ENCODE measurements around the gene ZNRF1. TPM values are rescaled to one million over a fixed set of nuclear protein-coding genes. Genes with fewer than 3 reads are reported as not detected.
"Not testable (repeated sequence)": the region's sequence is repeated elsewhere in the genome, so short reads cannot be mapped to it uniquely, and the experiment has no call there.

The ZNRF1 gene
- total RNA-seq, 2 donors from 2014 or later, result 9.3 to 21.4 TPM

- peaks cover 14% of the 10 kb centered on the region for H3K4me1 ChIP-seq
Observed at GRCh38 chr16:75089486-75090202, 90.8 kb downstream of the ZNRF1 start.

DNA sequence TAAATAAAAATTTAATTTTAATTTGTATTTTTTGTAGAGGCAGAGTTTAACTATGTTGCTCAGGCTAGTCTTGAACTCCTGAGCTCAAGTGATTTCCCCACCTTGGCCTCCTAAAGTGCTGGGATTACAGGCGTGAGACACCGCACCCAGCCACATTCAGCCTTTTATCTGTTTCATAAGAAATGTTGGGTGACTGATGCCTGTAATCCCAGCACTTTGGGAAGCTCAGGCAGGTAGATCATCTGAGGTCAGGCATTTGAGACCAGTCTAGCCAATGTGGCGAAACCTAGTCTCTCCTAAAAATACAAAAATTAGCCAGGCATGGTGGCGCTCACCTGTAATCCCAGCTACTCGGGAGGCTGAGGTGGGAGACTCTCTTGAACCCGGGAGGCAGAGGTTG lies 92.1 kb downstream of the ZNRF1 start:
- WGBS, 2 donors, result 92 to 96% methylated on average over 6 of the region's 6 CpGs

More at GRCh38 chr16:75089486-75090202, 90.8 kb downstream of the ZNRF1 start:
- DNase-seq (no peak), ATAC-seq (no peak)
- Histone ChIP-seq H3K27me3 (no peaks in the 10 kb centered on the region), H3K36me3 (replicated peaks in 1 of 2; ENCODE audit: insufficient read depth in 1 of 2, low read depth in 2 of 2) (no peaks in the 10 kb centered on the region), H3K9me3 (no peaks in the 10 kb centered on the region), H3K27ac (no peak overlapping the region), H3K4me3 (no peak overlapping the region)
- no peak for TF ChIP-seq POLR2A (IDR thresholded peaks at IDR 0.05)
- TF ChIP-seq, protein P1, sequence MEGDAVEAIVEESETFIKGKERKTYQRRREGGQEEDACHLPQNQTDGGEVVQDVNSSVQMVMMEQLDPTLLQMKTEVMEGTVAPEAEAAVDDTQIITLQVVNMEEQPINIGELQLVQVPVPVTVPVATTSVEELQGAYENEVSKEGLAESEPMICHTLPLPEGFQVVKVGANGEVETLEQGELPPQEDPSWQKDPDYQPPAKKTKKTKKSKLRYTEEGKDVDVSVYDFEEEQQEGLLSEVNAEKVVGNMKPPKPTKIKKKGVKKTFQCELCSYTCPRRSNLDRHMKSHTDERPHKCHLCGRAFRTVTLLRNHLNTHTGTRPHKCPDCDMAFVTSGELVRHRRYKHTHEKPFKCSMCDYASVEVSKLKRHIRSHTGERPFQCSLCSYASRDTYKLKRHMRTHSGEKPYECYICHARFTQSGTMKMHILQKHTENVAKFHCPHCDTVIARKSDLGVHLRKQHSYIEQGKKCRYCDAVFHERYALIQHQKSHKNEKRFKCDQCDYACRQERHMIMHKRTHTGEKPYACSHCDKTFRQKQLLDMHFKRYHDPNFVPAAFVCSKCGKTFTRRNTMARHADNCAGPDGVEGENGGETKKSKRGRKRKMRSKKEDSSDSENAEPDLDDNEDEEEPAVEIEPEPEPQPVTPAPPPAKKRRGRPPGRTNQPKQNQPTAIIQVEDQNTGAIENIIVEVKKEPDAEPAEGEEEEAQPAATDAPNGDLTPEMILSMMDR (IDR thresholded peaks at IDR 0.05), result no peak
- intact Hi-C loops (cut with DNase I), result no loop called here
- 69 to 98% methylated on average over 6 of the region's 6 CpGs for WGBS, 2 donors

DNA sequence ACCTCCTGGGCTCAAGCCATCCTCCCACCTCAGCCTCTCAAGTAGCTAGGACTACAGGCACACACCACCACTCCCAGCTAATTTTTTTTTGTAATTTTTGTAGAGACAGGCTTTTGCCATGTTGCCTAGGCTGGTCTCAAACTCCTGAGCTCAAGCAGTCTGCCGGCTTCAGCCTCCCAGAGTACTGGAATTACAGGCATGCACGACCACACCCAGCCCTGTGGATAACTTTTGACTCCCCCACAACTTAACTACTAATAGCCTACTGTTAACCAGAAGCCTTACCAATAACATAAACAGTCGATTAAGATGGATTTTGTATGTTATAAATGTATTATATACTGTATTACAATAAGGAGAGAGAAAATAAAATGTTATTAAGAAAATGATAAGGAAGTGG lies 92.8 kb downstream of the ZNRF1 start:
- ATAC-seq; H3K4me3 ChIP-seq; H3K9me3 ChIP-seq; H3K27ac ChIP-seq; intact Hi-C loops (cut with DNase I); DNase-seq; H3K36me3 ChIP-seq (replicated peaks in 1 of 2; ENCODE audit: insufficient read depth in 1 of 2, low read depth in 2 of 2); H3K27me3 ChIP-seq: not testable (repeated sequence)
- H3K4me1 ChIP-seq, result peaks cover 23% of the 10 kb centered on the region
- WGBS, 2 donors, result 75 to 76% methylated on average over 3 of the region's 3 CpGs

More for the DNA sequence above, 92.1 kb downstream of the ZNRF1 start:
- H3K9me3 ChIP-seq; H3K4me3 ChIP-seq; H3K27ac ChIP-seq; intact Hi-C loops (cut with DNase I); DNase-seq; H3K27me3 ChIP-seq; H3K36me3 ChIP-seq (replicated peaks in 1 of 2; ENCODE audit: insufficient read depth in 1 of 2, low read depth in 2 of 2); ATAC-seq: not testable (repeated sequence)
- H3K4me1 ChIP-seq, result peaks cover 15% of the 10 kb centered on the region

DNA sequence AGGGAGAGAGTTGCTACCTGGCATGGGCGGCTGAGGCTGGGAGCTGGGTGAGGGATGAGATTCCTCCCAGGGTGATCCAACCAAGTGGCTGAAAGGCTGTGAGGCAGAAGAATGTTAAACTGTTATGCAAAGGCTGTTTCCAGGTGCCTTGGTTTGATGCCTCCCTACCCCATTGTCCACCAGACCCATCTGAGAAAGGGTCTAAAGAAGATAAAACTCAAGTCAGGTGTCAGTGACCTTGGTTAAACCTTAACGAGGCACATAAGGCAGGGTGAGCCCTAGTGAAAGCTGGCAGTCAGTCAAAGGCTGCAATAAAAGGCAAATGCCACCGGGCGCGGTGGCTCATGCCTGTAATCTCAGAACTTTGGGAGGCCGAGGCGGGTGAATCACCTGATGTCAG lies 94.0 kb downstream of the ZNRF1 start:
- H3K9me3 ChIP-seq, result no peaks in the 10 kb centered on the region
- DNase-seq (peak in 3 of 4 donors; percentile 48 to 53 (median 49)), ATAC-seq (no peak)
- no peaks in the 10 kb centered on the region for H3K27me3 ChIP-seq
- no peaks in the 10 kb centered on the region for H3K36me3 ChIP-seq (replicated peaks in 1 of 2; ENCODE audit: insufficient read depth in 1 of 2, low read depth in 2 of 2)
- WGBS, 2 donors, result 26 to 40% methylated on average over 7 of the region's 7 CpGs
- peaks cover 34% of the 10 kb centered on the region for H3K4me1 ChIP-seq
- no peak overlapping the region for H3K4me3 ChIP-seq
- TF ChIP-seq, protein P1 (IDR thresholded peaks at IDR 0.05), result no peak
- no peak for TF ChIP-seq POLR2A (IDR thresholded peaks at IDR 0.05)
- H3K27ac ChIP-seq, result peak overlapping the region in 3 of 4 donors; percentile 11 to 49 (median 21)
- intact Hi-C loops (cut with DNase I), result no loop called here

DNA sequence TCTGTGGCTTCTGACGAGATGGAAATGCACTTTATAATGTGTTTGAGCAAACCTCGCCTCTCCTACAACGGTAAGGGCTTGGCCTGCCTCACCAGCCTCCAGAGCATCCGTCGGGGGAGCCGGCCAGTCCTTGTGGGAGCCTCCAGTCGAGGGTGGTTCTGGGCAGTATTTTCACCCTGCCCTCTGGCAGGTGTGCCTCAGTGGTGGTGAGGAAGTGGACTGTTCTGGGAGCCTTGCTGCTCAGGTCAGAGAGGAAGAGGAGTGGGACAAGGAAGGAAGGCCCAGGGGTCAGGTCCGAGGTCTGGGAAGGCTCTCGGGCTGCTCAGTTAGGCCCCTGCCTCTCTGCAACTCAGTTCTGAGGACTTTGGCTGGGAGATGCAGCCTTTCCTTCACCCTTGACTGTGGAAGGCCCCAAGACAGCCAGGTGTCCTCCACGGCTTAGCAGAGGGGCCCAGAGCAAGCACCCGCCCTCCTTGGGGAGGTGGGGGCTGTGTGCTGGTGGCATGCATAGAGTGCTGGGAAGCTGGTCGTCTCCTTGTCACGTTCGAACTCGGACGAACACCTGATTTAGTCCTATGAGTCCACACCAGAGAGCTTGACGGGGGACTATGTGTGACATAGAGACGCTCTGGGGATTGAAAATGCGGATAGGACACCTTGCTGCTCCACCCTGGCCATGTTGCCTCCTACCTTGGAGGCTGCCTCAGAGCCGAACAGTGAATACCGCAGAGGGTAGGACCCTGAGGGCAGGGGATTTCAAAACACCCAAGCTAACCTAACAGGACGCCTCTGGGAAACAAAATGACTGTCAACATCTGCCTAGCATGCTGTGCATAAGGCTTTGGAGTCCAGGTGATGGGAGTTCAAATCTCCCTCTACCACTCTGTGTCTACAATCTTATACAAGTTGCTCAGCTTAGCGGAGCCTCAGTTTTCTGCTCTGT lies 95.0 kb downstream of the ZNRF1 start:
- H3K36me3 ChIP-seq (replicated peaks in 1 of 2; ENCODE audit: insufficient read depth in 1 of 2, low read depth in 2 of 2), result no peaks in the 10 kb centered on the region
- ATAC-seq (no peak), DNase-seq (no peak)
- intact Hi-C loops (cut with DNase I), result no loop called here
- H3K9me3 ChIP-seq, result no peaks in the 10 kb centered on the region
- H3K4me3 ChIP-seq, result no peak overlapping the region
- 92% methylated on average over 21 to 23 of the region's 23 CpGs for WGBS, 2 donors
- H3K27ac ChIP-seq, result peak overlapping the region in 1 of 4 donors; percentile 21
- TF ChIP-seq, protein P1 (IDR thresholded peaks at IDR 0.05), result no peak
- TF ChIP-seq POLR2A (IDR thresholded peaks at IDR 0.05), result no peak
- H3K4me1 ChIP-seq, result peaks cover 45% of the 10 kb centered on the region
- no peaks in the 10 kb centered on the region for H3K27me3 ChIP-seq
